NAMALWA (cell line): Measurements from ENCODE around the gene THOC5.

ENCODE experiments used
- DNase-seq: peaks from one replicate; pipeline ENCODE4 v3.0.0-alpha.2; 2015; ENCODE audit warnings: low spot score

THOC5 gene

DNA sequence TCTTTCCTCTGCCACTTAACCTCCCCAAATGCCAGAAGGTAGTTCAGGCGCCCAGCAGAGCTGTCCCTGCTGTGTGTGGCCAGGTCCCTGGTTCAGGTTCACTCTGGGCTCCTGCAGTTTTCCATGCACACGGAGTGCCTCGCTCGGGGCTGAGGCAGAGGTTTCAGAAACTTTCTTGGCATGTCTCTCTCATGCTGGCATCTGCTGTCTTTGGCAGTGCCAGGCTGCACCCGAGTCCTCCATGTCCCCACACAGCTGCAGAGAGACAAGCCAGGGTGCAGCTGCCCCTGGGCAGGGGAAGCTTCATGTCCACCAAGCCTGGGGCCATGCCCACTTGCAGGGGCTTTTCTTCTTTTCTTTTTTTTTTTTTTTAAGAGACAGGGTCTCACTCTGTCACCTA is 80.6 kb downstream of the THOC5 start:
- no peak for DNase-seq

DNA sequence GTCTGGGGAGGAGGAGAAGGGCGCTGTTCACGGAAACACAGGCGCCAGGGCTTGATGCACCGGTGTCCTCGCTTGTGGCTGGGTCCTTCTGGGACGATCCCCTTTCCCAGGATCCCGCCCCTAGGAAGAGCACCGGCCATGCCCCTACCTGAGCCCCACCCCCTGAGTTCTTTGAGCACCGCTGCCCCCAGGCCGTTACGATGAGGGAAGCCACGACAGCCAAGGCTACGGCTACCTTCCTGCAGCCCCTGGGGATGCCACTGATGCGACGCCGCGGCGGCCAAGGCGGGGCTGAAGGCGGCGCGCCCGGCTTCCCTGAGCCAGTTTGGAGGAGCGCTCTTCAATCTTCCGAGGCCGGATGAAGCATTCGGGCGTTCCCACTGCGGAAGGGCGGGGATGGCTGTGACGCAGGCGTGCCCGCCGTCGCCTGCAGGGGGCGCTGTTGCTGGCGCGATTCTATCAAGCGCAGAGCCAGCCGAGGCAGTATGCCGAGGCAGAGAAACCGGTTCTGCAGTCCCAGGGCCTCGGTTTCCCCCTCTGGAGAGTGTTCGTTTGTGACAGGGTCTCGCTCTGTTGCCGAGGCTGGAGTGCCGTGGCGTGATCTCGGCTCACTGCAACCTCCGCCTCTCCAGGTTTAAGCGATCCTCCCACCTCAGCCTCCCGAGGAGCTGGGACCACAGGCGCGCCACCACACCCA is 83.2 kb downstream of the THOC5 start:
- peak; percentile 58 for DNase-seq

DNA sequence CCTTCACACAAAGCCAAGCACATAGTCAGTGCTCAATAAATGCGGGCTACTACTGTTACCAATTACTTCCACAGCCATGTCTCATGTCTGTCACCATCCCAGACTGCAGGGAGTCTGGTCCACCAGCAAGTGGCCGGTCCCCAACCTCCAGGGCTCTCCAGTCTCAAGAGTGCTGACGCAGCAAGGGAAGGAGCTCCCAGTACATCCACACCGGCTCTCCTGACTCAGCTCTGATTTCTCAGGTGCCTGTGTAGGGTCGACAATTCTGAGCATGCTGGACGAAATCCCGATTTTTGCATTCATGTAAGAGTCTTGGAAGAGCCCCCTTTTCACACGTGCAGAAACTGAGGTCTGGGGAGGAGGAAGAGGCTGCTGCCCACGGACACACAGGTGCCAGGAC is 83.8 kb downstream of the THOC5 start:
- no peak for DNase-seq

DNA sequence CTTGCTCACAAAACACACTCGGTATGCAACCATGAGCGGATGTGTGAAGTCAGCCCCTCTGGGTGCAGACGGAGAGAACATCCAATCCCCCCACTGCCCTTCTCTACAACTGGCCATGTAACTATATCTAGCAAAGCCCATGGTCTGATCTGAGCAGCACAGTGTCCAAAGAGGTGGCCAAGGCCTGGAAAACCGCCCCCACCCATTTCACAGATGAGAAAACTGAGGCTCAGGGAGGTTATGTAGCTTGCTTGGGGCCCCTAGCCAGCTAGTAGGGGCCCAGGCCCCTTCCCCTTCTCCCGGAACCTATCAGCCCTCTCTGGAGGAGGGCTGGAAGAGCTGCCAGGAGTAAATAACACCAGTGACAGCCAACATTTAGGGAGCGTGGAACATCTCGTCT is 89.0 kb downstream of the THOC5 start:
- no peak for DNase-seq

DNA sequence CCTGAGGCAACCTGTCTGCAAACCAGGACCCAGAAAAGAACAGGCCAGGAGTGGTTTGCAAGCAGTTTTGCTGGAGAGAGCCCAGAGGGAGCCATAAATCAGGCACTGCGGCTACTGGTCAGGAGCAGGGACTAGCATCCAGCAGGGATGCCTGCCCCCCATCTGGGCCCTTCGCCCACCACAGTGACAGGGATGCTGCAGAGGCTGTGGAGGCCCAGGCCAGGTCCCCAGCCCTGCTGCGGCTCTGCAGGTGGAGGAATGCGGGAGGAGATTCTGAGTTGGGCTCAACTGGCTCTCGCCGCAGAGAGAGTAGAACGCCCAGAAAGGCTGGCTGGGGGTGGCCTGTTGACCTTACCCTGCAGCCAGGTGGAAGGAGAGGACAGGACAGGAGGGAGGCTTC is 89.9 kb downstream of the THOC5 start:
- no peak for DNase-seq

DNA sequence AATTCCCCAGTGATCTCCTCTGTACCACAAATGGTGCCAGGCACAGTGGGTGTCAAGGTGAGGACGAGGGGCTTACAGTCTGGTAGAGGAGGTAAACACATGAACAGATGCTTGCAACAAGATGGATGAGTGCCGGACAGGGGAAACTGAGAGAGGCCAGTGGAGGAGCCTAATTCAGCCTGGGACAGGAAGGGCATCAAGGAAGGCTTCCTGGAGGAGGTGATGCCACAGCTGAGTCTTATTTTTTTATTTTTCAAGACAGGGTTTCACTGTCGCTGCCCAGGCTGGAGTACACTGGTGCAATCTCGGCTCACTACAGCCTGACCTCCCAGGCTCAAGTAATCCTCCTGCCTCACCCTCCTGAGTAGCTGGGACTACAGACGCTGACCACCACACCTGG is 92.3 kb downstream of the THOC5 start:
- DNase-seq = no peak

DNA sequence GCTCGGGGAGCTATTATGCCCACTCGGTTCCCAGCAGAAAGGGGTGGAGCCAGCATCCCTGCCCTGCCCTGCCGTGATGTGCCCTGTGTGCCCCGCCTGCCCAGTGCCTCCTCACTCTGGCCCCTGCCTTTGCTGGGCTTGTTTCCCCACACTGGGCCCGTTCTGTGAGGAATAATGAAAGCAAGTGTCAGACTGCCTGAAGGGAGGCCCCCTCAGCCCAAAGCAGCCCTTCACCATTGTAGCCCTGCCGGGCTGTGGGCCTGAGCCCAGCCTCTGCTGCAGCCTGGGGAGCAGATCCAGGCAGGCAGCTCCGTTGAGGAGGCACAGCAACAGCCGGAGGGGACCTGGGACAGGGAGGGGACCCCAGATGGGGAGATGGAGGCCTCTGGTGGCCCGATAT is 93.8 kb downstream of the THOC5 start:
- no peak for DNase-seq

DNA sequence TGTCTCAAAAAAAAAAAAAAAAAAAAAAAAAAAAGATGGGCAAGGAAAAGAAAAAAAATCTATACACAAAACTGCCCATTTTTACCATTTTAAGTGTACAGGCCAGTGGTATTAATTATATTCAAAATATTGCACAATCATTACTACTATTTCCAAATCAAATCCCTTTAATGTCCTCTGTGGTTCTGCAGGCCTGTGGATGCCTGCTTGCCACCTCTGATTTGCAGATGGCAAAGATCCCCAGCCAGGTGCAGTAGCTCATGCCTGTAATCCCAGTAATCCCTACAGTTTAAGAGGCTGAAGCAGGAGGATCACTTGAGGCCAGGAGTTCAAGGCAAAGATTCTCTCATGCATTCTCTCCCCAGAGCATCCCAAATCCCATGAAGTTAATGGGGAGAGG is 95.0 kb downstream of the THOC5 start:
- no peak for DNase-seq

DNA sequence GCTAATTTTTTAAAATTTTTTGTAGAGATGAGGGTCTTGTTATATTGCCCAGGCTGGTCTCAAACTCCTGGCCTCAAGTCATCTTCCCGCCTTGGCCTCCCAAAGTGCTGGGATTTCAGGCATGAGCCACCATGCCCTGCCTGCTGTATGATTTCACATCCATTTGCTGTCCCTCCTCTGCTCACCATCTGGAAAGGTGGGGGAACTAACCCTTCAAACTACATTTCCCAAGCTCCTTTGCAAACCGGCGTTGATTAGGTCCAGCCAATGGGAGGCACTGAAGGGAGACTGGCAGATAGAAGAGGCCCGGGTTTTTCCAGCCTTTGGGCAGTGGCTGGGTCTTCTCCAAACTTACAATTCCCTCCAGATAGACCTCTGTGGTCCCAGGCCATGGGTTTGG is 95.8 kb downstream of the THOC5 start:
- peak; percentile 69 for DNase-seq

DNA sequence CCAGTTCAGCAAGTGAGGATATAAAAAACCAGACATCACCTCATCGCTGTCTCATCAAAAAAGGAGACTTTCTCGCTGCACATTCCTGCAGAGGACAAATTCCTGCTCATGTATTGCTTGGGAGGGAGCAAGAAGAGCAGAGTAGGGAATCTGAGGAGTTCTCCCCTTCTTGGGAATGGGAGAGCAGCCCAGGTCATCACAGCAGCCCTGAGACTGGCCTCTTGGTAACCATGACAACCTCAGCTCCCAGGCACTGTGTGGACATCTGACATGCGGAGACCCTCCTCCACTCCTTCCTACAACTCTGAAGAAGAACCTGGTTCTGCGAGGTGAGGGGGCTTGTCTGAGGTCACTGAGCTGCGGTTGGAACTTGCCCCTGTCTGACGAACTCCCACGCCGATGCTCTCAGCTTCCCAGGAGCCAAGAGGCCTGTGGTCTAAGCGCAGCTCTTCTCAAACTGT is 97.3 kb downstream of the THOC5 start:
- DNase-seq = no peak
